Stomach (tissue), 4 donors: ENCODE results near the gene C1orf226.

ENCODE experiments used
- EP300 ChIP-seq: sonication (generic); formaldehyde crosslinking; IDR thresholded peaks from one replicate; pipeline ENCODE4 v1.6.1; 2017; ENCODE audit warnings: antibody characterized with exemption
- POLR2A ChIP-seq, 4 donors: fragments of 450-650 bp; IDR thresholded peaks; one replicate each; pipeline ENCODE4 v1.6.1; 2016; ENCODE audit warnings: antibody characterized with exemption in 4 of 4, control low read depth in 2 of 4, mild to moderate bottlenecking in 1 of 4, moderate library complexity in 1 of 4
- TF ChIP-seq, protein P1 (sequence below), 7 experiments: fragments of 450-650 bp in 4 of 7; fragments of 200-600 bp in 3 of 7; sonication (generic) in 3 of 7; IDR thresholded peaks; one replicate each; pipeline ENCODE4 v1.5.1; 2016 to 2019; ENCODE audit warnings: antibody characterized with exemption in 7 of 7, control low read depth in 2 of 7, mild to moderate bottlenecking in 1 of 7

GRCh38 chr1:162406811-162407210 lies 25.3 kb downstream of the C1orf226 start:
- TF ChIP-seq, protein P1, sequence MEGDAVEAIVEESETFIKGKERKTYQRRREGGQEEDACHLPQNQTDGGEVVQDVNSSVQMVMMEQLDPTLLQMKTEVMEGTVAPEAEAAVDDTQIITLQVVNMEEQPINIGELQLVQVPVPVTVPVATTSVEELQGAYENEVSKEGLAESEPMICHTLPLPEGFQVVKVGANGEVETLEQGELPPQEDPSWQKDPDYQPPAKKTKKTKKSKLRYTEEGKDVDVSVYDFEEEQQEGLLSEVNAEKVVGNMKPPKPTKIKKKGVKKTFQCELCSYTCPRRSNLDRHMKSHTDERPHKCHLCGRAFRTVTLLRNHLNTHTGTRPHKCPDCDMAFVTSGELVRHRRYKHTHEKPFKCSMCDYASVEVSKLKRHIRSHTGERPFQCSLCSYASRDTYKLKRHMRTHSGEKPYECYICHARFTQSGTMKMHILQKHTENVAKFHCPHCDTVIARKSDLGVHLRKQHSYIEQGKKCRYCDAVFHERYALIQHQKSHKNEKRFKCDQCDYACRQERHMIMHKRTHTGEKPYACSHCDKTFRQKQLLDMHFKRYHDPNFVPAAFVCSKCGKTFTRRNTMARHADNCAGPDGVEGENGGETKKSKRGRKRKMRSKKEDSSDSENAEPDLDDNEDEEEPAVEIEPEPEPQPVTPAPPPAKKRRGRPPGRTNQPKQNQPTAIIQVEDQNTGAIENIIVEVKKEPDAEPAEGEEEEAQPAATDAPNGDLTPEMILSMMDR (IDR thresholded peaks at IDR 0.05), result no peak
- TF ChIP-seq POLR2A (IDR thresholded peaks at IDR 0.05), result no peak
- no peak for TF ChIP-seq EP300
